HEK293 (cell line): Measurements from ENCODE around the gene CHRNA5.
A peak's percentile ranks its signal among the peaks of the same experiment; 100 is the strongest.

Experiments
- CTCF ChIA-PET: fragments of 350-600 bp; formaldehyde crosslinking; extraction: SDS; loops from one replicate; lab custom pipeline; 2021; ENCODE audit warnings: antibody characterized with exemption; lab: Yijun Ruan, JAX
- POLR2A ChIA-PET: fragments of 300-600 bp; formaldehyde crosslinking; extraction: SDS; loops from one replicate; lab custom pipeline; 2020; ENCODE audit warnings: antibody characterized with exemption, inconsistent platforms; lab: Yijun Ruan, JAX
- H3K27ac ChIP-seq: fragments of 200-500 bp; sonication (Bioruptor generic); 2 replicates; pipeline ENCODE4 v1.5.1; 2014; ENCODE audit warnings: low read depth, low read length, control low read depth, inconsistent platforms; ENCODE audit errors: extremely low read depth
- H3K36me3 ChIP-seq, 2 experiments: fragments of 200-500 bp in 1 of 2; sonication (Bioruptor generic) in 1 of 2; 1 replicate in 1 of 2; 2 replicates in 1 of 2; pipeline ENCODE4 v1.5.1; 2014 to 2017; ENCODE audit warnings: inconsistent platforms in 2 of 2, low read length in 2 of 2; ENCODE audit not compliant: control insufficient read depth in 2 of 2, insufficient read depth in 1 of 2
- H3K4me1 ChIP-seq: fragments of 200-500 bp; sonication (Bioruptor generic); 2 replicates; pipeline ENCODE4 v1.5.1; 2014; ENCODE audit warnings: mild to moderate bottlenecking, low read length, inconsistent platforms; ENCODE audit not compliant: control insufficient read depth, insufficient read depth
- H3K4me3 ChIP-seq: 2 replicates; pipeline ENCODE4 v1.5.1; 2011; ENCODE audit warnings: low read depth, mild to moderate bottlenecking, control low read depth, low read length, moderate library complexity
- H3K9me3 ChIP-seq: fragments of 200-500 bp; sonication (Bioruptor generic); 2 replicates; pipeline ENCODE4 v1.5.1; 2014; ENCODE audit warnings: low read depth, low read length, inconsistent platforms; ENCODE audit not compliant: control insufficient read depth, insufficient read depth
- BCL6B ChIP-seq: fragments of 450-650 bp; formaldehyde crosslinking; IDR thresholded peaks from 2 replicates; pipeline ENCODE4 v1.5.1; 2017; ENCODE audit warnings: missing biosample characterization, missing genetic modification characterization
- KLF9 ChIP-seq: fragments of 450-650 bp; formaldehyde crosslinking; IDR thresholded peaks from 2 replicates; pipeline ENCODE4 v1.5.1; 2016; ENCODE audit warnings: missing biosample characterization, missing genetic modification characterization, low read depth
- ZBTB26 ChIP-seq: fragments of 450-650 bp; formaldehyde crosslinking; optimal IDR thresholded peaks from 2 replicates; pipeline ENCODE3; 2016; ENCODE audit warnings: missing biosample characterization, mild to moderate bottlenecking, missing genetic modification characterization
- ZBTB8A ChIP-seq: fragments of 450-650 bp; formaldehyde crosslinking; IDR thresholded peaks from 2 replicates; pipeline ENCODE4 v1.5.1; 2016; ENCODE audit warnings: missing biosample characterization, missing genetic modification characterization
- ZIC2 ChIP-seq: fragments of 450-650 bp; formaldehyde crosslinking; IDR thresholded peaks from 2 replicates; pipeline ENCODE4 v1.5.1; 2016; ENCODE audit warnings: missing biosample characterization, missing genetic modification characterization
- ZNF23 ChIP-seq: fragments of 450-650 bp; formaldehyde crosslinking; IDR thresholded peaks from 2 replicates; pipeline ENCODE4 v1.5.1; 2016; ENCODE audit warnings: missing biosample characterization, missing genetic modification characterization, borderline replicate concordance
- ZNF302 ChIP-seq: fragments of 450-650 bp; formaldehyde crosslinking; IDR thresholded peaks from 2 replicates; pipeline ENCODE4 v1.5.1; 2016; ENCODE audit warnings: missing biosample characterization, missing genetic modification characterization, low read depth
- ZNF449 ChIP-seq: fragments of 450-650 bp; formaldehyde crosslinking; IDR thresholded peaks from 2 replicates; pipeline ENCODE4 v1.5.1; 2017; ENCODE audit warnings: missing biosample characterization, mild to moderate bottlenecking, missing genetic modification characterization, moderate library complexity
- ZNF510 ChIP-seq: fragments of 450-650 bp; formaldehyde crosslinking; IDR thresholded peaks from 2 replicates; pipeline ENCODE4 v1.5.1; 2018; ENCODE audit warnings: mild to moderate bottlenecking, missing genetic modification characterization, missing biosample characterization; ENCODE audit not compliant: insufficient replicate concordance
- ZNF560 ChIP-seq: fragments of 450-650 bp; formaldehyde crosslinking; IDR thresholded peaks from 2 replicates; pipeline ENCODE4 v1.5.1; 2017; ENCODE audit warnings: missing biosample characterization, missing genetic modification characterization, borderline replicate concordance
- ZNF600 ChIP-seq: fragments of 450-650 bp; formaldehyde crosslinking; IDR thresholded peaks from 2 replicates; pipeline ENCODE4 v1.5.1; 2016; ENCODE audit warnings: missing biosample characterization, missing genetic modification characterization
- ZNF677 ChIP-seq: fragments of 450-650 bp; IDR thresholded peaks from 2 replicates; pipeline ENCODE4 v1.5.0; 2018; ENCODE audit warnings: missing biosample characterization, mild to moderate bottlenecking, missing genetic modification characterization, moderate library complexity
- ZNF692 ChIP-seq: fragments of 450-650 bp; formaldehyde crosslinking; IDR thresholded peaks from 2 replicates; pipeline ENCODE4 v1.5.1; 2016; ENCODE audit warnings: missing biosample characterization, missing genetic modification characterization
- ZSCAN5A ChIP-seq: fragments of 450-650 bp; formaldehyde crosslinking; IDR thresholded peaks from 2 replicates; pipeline ENCODE4 v1.5.1; 2016; ENCODE audit warnings: missing biosample characterization, missing genetic modification characterization

CHRNA5 gene

GRCh38 chr15:78641102-78641748, 75.9 kb downstream of the CHRNA5 start, which contains the start of gene CHRNB4 (continued):
- TF ChIP-seq ZNF692 (tag by site-specific recombination) (peak; percentile 81), ZBTB8A (tag by site-specific recombination) (0 out of 2 replicates have a peak, but pooled peaks have one; percentile 11), ZBTB26 (tag by site-specific recombination) (peak; percentile 24)

- Histone ChIP-seq H3K4me3 (no peak overlapping the region), H3K9me3 (no peaks in the 10 kb centered on the region), H3K27ac (no peak overlapping the region), H3K36me3 (no peaks in the 10 kb centered on the region), H3K4me1 (peaks cover 2% of the 10 kb centered on the region; the same call in 1 of the 2 replicates)
- POLR2A ChIA-PET = no interaction called here
- TF ChIP-seq ZIC2 (tag by site-specific recombination) (no peak), ZNF600 (0 out of 2 replicates have a peak, but pooled peaks have one; percentile 4), ZNF510 (tag by site-specific recombination) (no peak), KLF9 (tag by site-specific recombination) (no peak), ZSCAN5A (tag by site-specific recombination) (no peak), BCL6B (tag by site-specific recombination) (no peak)
- TF ChIP-seq, all 188 proteins: peak for 1
- CTCF ChIA-PET = interaction anchor here (1.0 to 1.7 kb wide), 4 partner anchors 22 to 109 kb away, joined by 3 to 4 read pairs (median 4); no protein-coding TSS in a partner anchor
These were observed 76.5 kb downstream of the CHRNA5 start for GRCh38 chr15:78641749-78642275.

GRCh38 chr15:78642331-78642730, 77.0 kb downstream of the CHRNA5 start:
- peak; percentile 15; the same call in 1 of the 2 replicates for TF ChIP-seq ZNF449 (tag by site-specific recombination)
- no peak for TF ChIP-seq ZNF560 (tag by site-specific recombination)
- TF ChIP-seq ZNF302 = no peak
- no peak for TF ChIP-seq ZNF677 (tag by site-specific recombination)
- TF ChIP-seq ZNF23 = no peak
- ChIA-PET CTCF (interaction anchor here (1.0 to 1.7 kb wide), 4 partner anchors 66 to 108 kb away, joined by 3 to 6 read pairs (median 4); no protein-coding TSS in a partner anchor), POLR2A (no interaction called here)
- no peak overlapping the region for H3K27ac ChIP-seq
- H3K4me3 ChIP-seq = no peak overlapping the region
- H3K9me3 ChIP-seq = no peaks in the 10 kb centered on the region
- no peaks in the 10 kb centered on the region for H3K36me3 ChIP-seq
- peaks cover 2% of the 10 kb centered on the region; the same call in 1 of the 2 replicates for H3K4me1 ChIP-seq
